Measurements from ENCODE around the gene ADH4. TPM values are rescaled to one million over a fixed set of nuclear protein-coding genes. Genes with fewer than 3 reads are reported as not detected.

ADH4 gene
- total and polyA plus RNA-seq, 9 of the 15 experiments (the other 6 are each of a cell fraction or from before 2014, with no cell fraction given) = not detected

DNA sequence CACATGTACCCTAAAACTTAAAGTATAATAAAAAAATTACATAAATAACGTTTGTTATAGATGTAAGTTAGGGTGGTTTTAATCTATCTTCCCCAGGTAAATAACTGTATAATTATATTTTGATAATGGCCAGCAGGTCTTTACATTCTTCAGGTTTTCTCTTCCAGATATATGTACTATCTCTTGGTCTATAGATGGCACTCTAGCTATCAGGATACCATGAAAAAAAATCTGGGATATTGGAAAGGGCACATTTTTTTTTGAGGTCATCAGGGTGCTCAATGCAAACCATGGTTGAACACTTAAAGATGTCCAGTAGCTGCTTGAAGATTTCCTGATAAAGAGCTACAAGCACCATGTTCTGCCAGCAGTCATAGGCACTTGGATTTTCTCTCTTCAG lies 15.6 kb upstream of the ADH4 start:
- 0% methylated on average over 1 of the region's 1 CpG for WGBS (ENCODE audit: insufficient coverage, low coverage, missing lambda C conversion rate)
- FAIRE-seq (peak; percentile 29), DNase-seq (ENCODE audit: extremely low read depth in 1 of 4, low spot score in 3 of 4) (no peak), ATAC-seq (no peak; the same call in 2 of the 3 replicates)
- ChIA-PET POLR2A (no interaction called here), CTCF (ENCODE audit: low intra/inter-chr PET ratio) (no interaction called here)
- H3K27ac ChIP-seq (ENCODE audit: extremely low read depth, low read depth, low read length) = no peak overlapping the region
- no peaks in the 10 kb centered on the region for H3K79me2 ChIP-seq (ENCODE audit: control insufficient read depth, insufficient read depth, low read length)
- no peaks in the 10 kb centered on the region for H3K9me3 ChIP-seq (replicated peaks; ENCODE audit: control insufficient read depth, insufficient read depth, low read depth, low read length)
- no TSS peak for BruUV-seq (replicated peaks)
- no peak overlapping the region for H2AFZ ChIP-seq (ENCODE audit: low read depth, low read length)
- no peaks in the 10 kb centered on the region for H4K20me1 ChIP-seq (replicated peaks; ENCODE audit: control insufficient read depth, insufficient read depth, low read length)
- H3K27me3 ChIP-seq (ENCODE audit: control insufficient read depth in 2 of 2, insufficient read depth in 2 of 2, low read length in 2 of 2) = no peaks in the 10 kb centered on the region
- in situ Hi-C loops (cut with MboI) (no loop called here), intact Hi-C loops (cut with micrococcal nuclease) (no loop called here)
- no peak overlapping the region for H3K9ac ChIP-seq (ENCODE audit: insufficient read depth in 1 of 2, low read depth in 2 of 2, low read length in 2 of 2)
- TF ChIP-seq ZNF239 (CRISPR knock-in tag; IDR thresholded peaks at IDR 0.05) = no peak
- TF ChIP-seq ZNF354B (CRISPR knock-in tag; IDR thresholded peaks at IDR 0.05) = no peak
- no peak for TF ChIP-seq SREBF1 (IDR thresholded peaks at IDR 0.05; ENCODE audit: borderline replicate concordance, low read depth, low read length)
- TF ChIP-seq CHD2 (IDR thresholded peaks at IDR 0.05; ENCODE audit: low read depth, low read length) = no peak
- TF ChIP-seq ZNF217 (CRISPR knock-in tag; IDR thresholded peaks at IDR 0.05) = no peak
- TF ChIP-seq MAFF (IDR thresholded peaks at IDR 0.05; ENCODE audit: low read length) = no peak
- TF ChIP-seq SOX6 (IDR thresholded peaks at IDR 0.05) = no peak
- TF ChIP-seq GATAD2B (IDR thresholded peaks at IDR 0.05; ENCODE audit: borderline replicate concordance) = no peak
- no peak for TF ChIP-seq HSF4 (CRISPR knock-in tag; IDR thresholded peaks at IDR 0.05; ENCODE audit: borderline replicate concordance)
- TF ChIP-seq ZNF408 (CRISPR knock-in tag; IDR thresholded peaks at IDR 0.05; ENCODE audit: low read depth) = no peak
- no peak for TF ChIP-seq POLR2G (IDR thresholded peaks at IDR 0.05; ENCODE audit: low read depth, low read length)
- TF ChIP-seq, protein P1, sequence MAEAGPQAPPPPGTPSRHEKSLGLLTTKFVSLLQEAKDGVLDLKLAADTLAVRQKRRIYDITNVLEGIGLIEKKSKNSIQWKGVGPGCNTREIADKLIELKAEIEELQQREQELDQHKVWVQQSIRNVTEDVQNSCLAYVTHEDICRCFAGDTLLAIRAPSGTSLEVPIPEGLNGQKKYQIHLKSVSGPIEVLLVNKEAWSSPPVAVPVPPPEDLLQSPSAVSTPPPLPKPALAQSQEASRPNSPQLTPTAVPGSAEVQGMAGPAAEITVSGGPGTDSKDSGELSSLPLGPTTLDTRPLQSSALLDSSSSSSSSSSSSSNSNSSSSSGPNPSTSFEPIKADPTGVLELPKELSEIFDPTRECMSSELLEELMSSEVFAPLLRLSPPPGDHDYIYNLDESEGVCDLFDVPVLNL (CRISPR knock-in tag; IDR thresholded peaks at IDR 0.05; ENCODE audit: low read depth) = no peak
- TF ChIP-seq, protein P2, sequence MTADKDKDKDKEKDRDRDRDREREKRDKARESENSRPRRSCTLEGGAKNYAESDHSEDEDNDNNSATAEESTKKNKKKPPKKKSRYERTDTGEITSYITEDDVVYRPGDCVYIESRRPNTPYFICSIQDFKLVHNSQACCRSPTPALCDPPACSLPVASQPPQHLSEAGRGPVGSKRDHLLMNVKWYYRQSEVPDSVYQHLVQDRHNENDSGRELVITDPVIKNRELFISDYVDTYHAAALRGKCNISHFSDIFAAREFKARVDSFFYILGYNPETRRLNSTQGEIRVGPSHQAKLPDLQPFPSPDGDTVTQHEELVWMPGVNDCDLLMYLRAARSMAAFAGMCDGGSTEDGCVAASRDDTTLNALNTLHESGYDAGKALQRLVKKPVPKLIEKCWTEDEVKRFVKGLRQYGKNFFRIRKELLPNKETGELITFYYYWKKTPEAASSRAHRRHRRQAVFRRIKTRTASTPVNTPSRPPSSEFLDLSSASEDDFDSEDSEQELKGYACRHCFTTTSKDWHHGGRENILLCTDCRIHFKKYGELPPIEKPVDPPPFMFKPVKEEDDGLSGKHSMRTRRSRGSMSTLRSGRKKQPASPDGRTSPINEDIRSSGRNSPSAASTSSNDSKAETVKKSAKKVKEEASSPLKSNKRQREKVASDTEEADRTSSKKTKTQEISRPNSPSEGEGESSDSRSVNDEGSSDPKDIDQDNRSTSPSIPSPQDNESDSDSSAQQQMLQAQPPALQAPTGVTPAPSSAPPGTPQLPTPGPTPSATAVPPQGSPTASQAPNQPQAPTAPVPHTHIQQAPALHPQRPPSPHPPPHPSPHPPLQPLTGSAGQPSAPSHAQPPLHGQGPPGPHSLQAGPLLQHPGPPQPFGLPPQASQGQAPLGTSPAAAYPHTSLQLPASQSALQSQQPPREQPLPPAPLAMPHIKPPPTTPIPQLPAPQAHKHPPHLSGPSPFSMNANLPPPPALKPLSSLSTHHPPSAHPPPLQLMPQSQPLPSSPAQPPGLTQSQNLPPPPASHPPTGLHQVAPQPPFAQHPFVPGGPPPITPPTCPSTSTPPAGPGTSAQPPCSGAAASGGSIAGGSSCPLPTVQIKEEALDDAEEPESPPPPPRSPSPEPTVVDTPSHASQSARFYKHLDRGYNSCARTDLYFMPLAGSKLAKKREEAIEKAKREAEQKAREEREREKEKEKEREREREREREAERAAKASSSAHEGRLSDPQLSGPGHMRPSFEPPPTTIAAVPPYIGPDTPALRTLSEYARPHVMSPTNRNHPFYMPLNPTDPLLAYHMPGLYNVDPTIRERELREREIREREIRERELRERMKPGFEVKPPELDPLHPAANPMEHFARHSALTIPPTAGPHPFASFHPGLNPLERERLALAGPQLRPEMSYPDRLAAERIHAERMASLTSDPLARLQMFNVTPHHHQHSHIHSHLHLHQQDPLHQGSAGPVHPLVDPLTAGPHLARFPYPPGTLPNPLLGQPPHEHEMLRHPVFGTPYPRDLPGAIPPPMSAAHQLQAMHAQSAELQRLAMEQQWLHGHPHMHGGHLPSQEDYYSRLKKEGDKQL (CRISPR knock-in tag; IDR thresholded peaks at IDR 0.05; ENCODE audit: borderline replicate concordance) = no peak
- no peak for TF ChIP-seq KDM2B (CRISPR knock-in tag; IDR thresholded peaks at IDR 0.05)
- no peak for TF ChIP-seq ZNF444 (CRISPR knock-in tag; IDR thresholded peaks at IDR 0.05)
- no peak for TF ChIP-seq FOXJ2 (tag; IDR thresholded peaks at IDR 0.05)
- no peak for TF ChIP-seq NFXL1 (CRISPR knock-in tag; IDR thresholded peaks at IDR 0.05)
- no peak for TF ChIP-seq CHCHD3 (CRISPR knock-in tag; IDR thresholded peaks at IDR 0.05)
- no peaks in the 10 kb centered on the region for H3K36me3 ChIP-seq (ENCODE audit: control insufficient read depth, insufficient read depth, low read length)
- H3K4me3 ChIP-seq = no peak overlapping the region
- no peaks in the 10 kb centered on the region for H3K4me1 ChIP-seq (replicated peaks in 1 of 2; ENCODE audit: control insufficient read depth in 2 of 2, insufficient read depth in 2 of 2, low read length in 2 of 2)
- no peaks in the 10 kb centered on the region for H3K9me1 ChIP-seq (ENCODE audit: control insufficient read depth, insufficient read depth, low read length)
- no peak overlapping the region for H3K4me2 ChIP-seq (ENCODE audit: insufficient read depth, low read length)

Data from K562 (cell line).